H9 (cell line): Measurements from ENCODE around the gene GRHPR. TPM values are rescaled to one million over a fixed set of nuclear protein-coding genes. Genes with fewer than 3 reads are reported as not detected.

ENCODE experiments used
- DNase-seq: peaks from one replicate; pipeline ENCODE4 v3.0.0-alpha.2; 2017
- H2AFZ ChIP-seq: one replicate; pipeline ENCODE4 v1.6.1; 2013; ENCODE audit warnings: mild to moderate bottlenecking, low read length, control low read depth, moderate library complexity
- H2AK5ac ChIP-seq: 2 replicates; pipeline ENCODE4 v1.6.1; 2013; ENCODE audit warnings: low read length, control low read depth, mixed read lengths; ENCODE audit not compliant: insufficient read length
- H2BK120ac ChIP-seq: one replicate; pipeline ENCODE4 v1.6.1; 2013; ENCODE audit warnings: low read depth, mild to moderate bottlenecking, low read length, control low read depth, inconsistent platforms; ENCODE audit not compliant: poor library complexity, severe bottlenecking
- H2BK12ac ChIP-seq: 2 replicates; pipeline ENCODE4 v1.6.1; 2013; ENCODE audit warnings: low read length, control low read depth, mixed read lengths, low read depth; ENCODE audit not compliant: insufficient read length
- H2BK15ac ChIP-seq: 2 replicates; pipeline ENCODE4 v1.6.1; 2013; ENCODE audit warnings: low read depth, low read length, control low read depth
- H2BK20ac ChIP-seq: one replicate; pipeline ENCODE4 v1.6.1; 2013; ENCODE audit warnings: low read depth, mild to moderate bottlenecking, low read length, control low read depth, inconsistent platforms; ENCODE audit not compliant: poor library complexity, severe bottlenecking
- H2BK5ac ChIP-seq: 2 replicates; pipeline ENCODE4 v1.6.1; 2013; ENCODE audit warnings: low read length, control low read depth, mixed read lengths; ENCODE audit not compliant: insufficient read length
- H3K14ac ChIP-seq: 2 replicates; pipeline ENCODE4 v1.6.1; 2013; ENCODE audit warnings: low read length, control low read depth; ENCODE audit not compliant: insufficient read depth
- H3K18ac ChIP-seq: 2 replicates; pipeline ENCODE4 v1.6.1; 2013; ENCODE audit warnings: low read depth, mild to moderate bottlenecking, mixed read lengths, low read length, control low read depth; ENCODE audit not compliant: insufficient read length
- H3K23ac ChIP-seq: 2 replicates; pipeline ENCODE4 v1.6.1; 2013; ENCODE audit warnings: low read length, control low read depth, mixed read lengths, low read depth; ENCODE audit not compliant: insufficient read length
- H3K23me2 ChIP-seq: 2 replicates; pipeline ENCODE4 v1.6.1; 2013; ENCODE audit warnings: low read depth, mild to moderate bottlenecking, mixed read lengths, low read length, control low read depth; ENCODE audit not compliant: insufficient read length, poor library complexity, severe bottlenecking
- H3K27ac ChIP-seq: 2 replicates; pipeline ENCODE4 v1.5.1; 2013; ENCODE audit warnings: low read length, control low read depth, mixed read lengths, low read depth; ENCODE audit not compliant: insufficient read length
- H3K27me3 ChIP-seq: 2 replicates; pipeline ENCODE4 v1.6.1; 2013; ENCODE audit warnings: low read length, control low read depth, inconsistent platforms; ENCODE audit not compliant: insufficient read depth
- H3K4ac ChIP-seq: 2 replicates; pipeline ENCODE4 v1.6.1; 2013; ENCODE audit warnings: low read depth, mild to moderate bottlenecking, control low read depth, inconsistent platforms, low read length, moderate library complexity
- H3K4me1 ChIP-seq: 2 replicates; pipeline ENCODE4 v1.6.1; 2013; ENCODE audit warnings: low read length, control low read depth, inconsistent platforms; ENCODE audit not compliant: insufficient read depth
- H3K4me2 ChIP-seq: 2 replicates; pipeline ENCODE4 v1.6.1; 2013; ENCODE audit warnings: low read length, control low read depth, mixed read lengths; ENCODE audit not compliant: insufficient read length, insufficient read depth
- H3K56ac ChIP-seq: 2 replicates; pipeline ENCODE4 v1.6.1; 2013; ENCODE audit warnings: low read depth, mild to moderate bottlenecking, mixed read lengths, low read length, control low read depth; ENCODE audit not compliant: insufficient read length
- H3K79me1 ChIP-seq: 2 replicates; pipeline ENCODE4 v1.6.1; 2013; ENCODE audit warnings: low read depth, mild to moderate bottlenecking, moderate library complexity, low read length, control low read depth, inconsistent platforms; ENCODE audit not compliant: insufficient read depth, poor library complexity, severe bottlenecking
- H3K79me2 ChIP-seq: 2 replicates; pipeline ENCODE4 v1.6.1; 2013; ENCODE audit warnings: low read length, control low read depth, inconsistent platforms; ENCODE audit not compliant: insufficient read depth
- H3K9ac ChIP-seq: 2 replicates; pipeline ENCODE4 v1.6.1; 2013; ENCODE audit warnings: low read length, control low read depth, mixed read lengths; ENCODE audit not compliant: insufficient read length; ENCODE audit errors: extremely low read depth
- H3K9me3 ChIP-seq: one replicate; pipeline ENCODE4 v1.6.1; 2013; ENCODE audit warnings: low read depth, low read length, inconsistent platforms; ENCODE audit not compliant: control insufficient read depth
- H3T11ph ChIP-seq: one replicate; pipeline ENCODE4 v1.6.1; 2013; ENCODE audit warnings: mild to moderate bottlenecking, low read length, control low read depth, inconsistent platforms
- H4K20me1 ChIP-seq: one replicate; pipeline ENCODE4 v1.6.1; 2013; ENCODE audit not compliant: control insufficient read depth, insufficient read length, insufficient read depth
- H4K5ac ChIP-seq: 2 replicates; pipeline ENCODE4 v1.6.1; 2013; ENCODE audit warnings: low read depth, mild to moderate bottlenecking, mixed read lengths, low read length, control low read depth; ENCODE audit not compliant: insufficient read length
- H4K8ac ChIP-seq: replicated peaks from 2 replicates; pipeline ENCODE4 v1.6.1; 2013; ENCODE audit warnings: low read length, control low read depth, mixed read lengths, low read depth; ENCODE audit not compliant: insufficient read length
- H4K91ac ChIP-seq: 2 replicates; pipeline ENCODE4 v1.6.1; 2013; ENCODE audit warnings: low read depth, mild to moderate bottlenecking, moderate library complexity, mixed read lengths, low read length, control low read depth; ENCODE audit not compliant: insufficient read length
- H3K27ac Mint-ChIP-seq, 3 experiments: 2 replicates in 2 of 3; 3 replicates in 1 of 3; pipeline ENCODE4 v1.8.0; 2020 to 2021; ENCODE audit warnings: mixed read lengths in 3 of 3, mild to moderate bottlenecking in 1 of 3, moderate library complexity in 1 of 3
- H3K27me3 Mint-ChIP-seq: 2 replicates; pipeline ENCODE4 v1.8.0; 2021; ENCODE audit warnings: low read depth, mild to moderate bottlenecking, moderate library complexity, mixed read lengths
- H3K36me3 Mint-ChIP-seq, 3 experiments: 2 replicates in 2 of 3; 3 replicates in 1 of 3; pipeline ENCODE4 v1.8.0; 2020 to 2021; ENCODE audit warnings: low read depth in 3 of 3, mixed read lengths in 3 of 3; ENCODE audit not compliant: insufficient read depth in 1 of 3
- H3K4me1 Mint-ChIP-seq, 2 experiments: 2 replicates each; pipeline ENCODE4 v1.8.0; 2020; ENCODE audit warnings: mixed read lengths in 2 of 2
- H3K4me3 Mint-ChIP-seq, 2 experiments: 2 replicates in 1 of 2; 3 replicates in 1 of 2; pipeline ENCODE4 v1.8.0; 2020 to 2021; ENCODE audit warnings: mild to moderate bottlenecking in 2 of 2, mixed read lengths in 2 of 2, moderate library complexity in 1 of 2
- H3K9me3 Mint-ChIP-seq, 2 experiments: 2 replicates in 1 of 2; 3 replicates in 1 of 2; pipeline ENCODE4 v1.8.0; 2020; ENCODE audit warnings: mild to moderate bottlenecking in 2 of 2, mixed read lengths in 2 of 2, moderate library complexity in 1 of 2
- CTCF ChIP-seq: fragments of 200-600 bp; sonication (generic); conservative IDR thresholded peaks from 3 replicates; pipeline ENCODE4 v1.8.0; 2021; ENCODE audit warnings: antibody characterized with exemption, mild to moderate bottlenecking
- WGBS: extraction: QIAGEN DNeasy Blood & Tissue Kit; methylation state at CpG from one replicate; pipeline ENCODE4 v1.1.7; 2013; ENCODE audit warnings: missing lambda C conversion rate, low lambda C conversion rate, mixed read lengths; ENCODE audit not compliant: insufficient read length; ENCODE audit errors: extremely low coverage; 5-methylcytosine and 5-hydroxymethylcytosine counted together
- total RNA-seq: library from RNA; stranded (reverse); gene quantifications from 2 replicates; pipeline ENCODE4 v1.2.1, GENCODE V29; 2021

The GRHPR gene
- total RNA-seq, 1 experiment from 2014 or later, result 97.9 TPM

DNA sequence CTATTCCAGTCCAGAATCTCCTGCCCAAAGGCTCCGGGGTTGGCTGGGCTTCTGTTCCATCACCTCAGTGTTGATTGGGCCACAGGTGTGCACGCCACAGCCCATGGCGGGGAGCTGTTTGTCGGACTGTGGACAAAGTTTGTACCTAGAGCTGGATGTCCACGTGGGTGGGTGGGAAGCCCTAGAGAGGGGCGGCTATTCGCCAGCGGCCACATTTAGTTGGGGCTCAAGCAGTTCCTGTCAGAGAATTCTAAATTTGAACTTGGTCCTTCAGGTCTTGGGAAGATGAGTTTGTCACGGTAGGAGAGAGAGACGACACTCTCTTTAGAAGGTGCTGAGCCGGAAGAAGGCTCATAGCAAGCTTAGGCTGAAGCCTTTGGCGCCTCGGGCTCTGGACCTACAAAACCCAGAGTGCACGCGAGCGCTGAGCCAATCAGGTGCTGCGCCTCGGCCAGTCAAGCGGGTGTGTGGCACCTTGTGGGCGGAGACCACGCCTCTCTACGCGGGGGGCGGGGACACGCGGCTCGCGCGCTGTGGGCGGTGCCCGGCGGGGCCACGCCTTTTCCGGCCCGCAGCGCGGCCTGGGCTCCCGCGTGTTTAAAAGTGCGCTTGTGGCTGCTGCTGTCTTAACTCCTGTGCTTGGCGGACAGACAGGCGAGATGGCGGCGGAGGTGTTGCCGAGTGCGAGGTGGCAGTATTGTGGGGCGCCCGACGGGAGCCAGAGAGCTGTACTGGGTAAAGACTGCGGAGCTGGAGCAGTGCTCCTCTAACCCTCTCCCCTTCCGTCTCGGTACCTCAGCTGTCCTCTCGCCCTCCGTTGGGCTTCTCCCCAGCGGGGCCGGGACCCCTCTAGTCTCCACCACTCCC is 63.1 kb downstream of the GRHPR start, which contains the start of gene POLR1E:
POLR1E (plus strand) TSS at position 560 of the 867 bp plus-strand sequence; CDS start at position 660, 100 bp downstream.
- H3K4ac ChIP-seq, result no peak within 1 kb of the TSS
- no peaks in the 10 kb centered on the region for H3K27me3 ChIP-seq
- peak; percentile 98 for DNase-seq
- H3K56ac ChIP-seq, result no peak within 1 kb of the TSS
- H3K79me2 ChIP-seq, result peaks cover 11% of the 10 kb centered on the region; the same call in 1 of the 2 replicates
- no peaks in the 10 kb centered on the region for H3K9me3 ChIP-seq
- H4K20me1 ChIP-seq, result no peaks in the 10 kb centered on the region
- Mint-ChIP-seq H3K36me3 (peaks cover 13 to 35% (median 27%) of the 10 kb centered on the region in 3 experiments), H3K27ac (peak within 1 kb of the TSS; percentile 65 to 98 (median 92); a peak in 6 of 7 replicates), H3K9me3 (no peaks in the 10 kb centered on the region), H3K27me3 (no peaks in the 10 kb centered on the region; the same call in 1 of the 2 replicates), H3K4me3 (peak within 1 kb of the TSS; percentile 88 to 96), H3K4me1 (peaks cover 23 to 26% of the 10 kb centered on the region in 2 experiments)
- H3K27ac ChIP-seq, result no peak within 1 kb of the TSS
- H3K4me2 ChIP-seq, result peak within 1 kb of the TSS; percentile 98
- H3K18ac ChIP-seq, result no peak within 1 kb of the TSS
- no peak within 1 kb of the TSS for H2AK5ac ChIP-seq
- H3K9ac ChIP-seq, result peak within 1 kb of the TSS; percentile 59
- no peak within 1 kb of the TSS for H3K23ac ChIP-seq
- TF ChIP-seq CTCF, result no peak
- H3K23me2 ChIP-seq, result peaks cover 9% of the 10 kb centered on the region
- H3K14ac ChIP-seq, result peak within 1 kb of the TSS; percentile 73
- H3K4me1 ChIP-seq, result peaks cover 8% of the 10 kb centered on the region
- H2BK12ac ChIP-seq, result no peak within 1 kb of the TSS
- no peak within 1 kb of the TSS for H2AFZ ChIP-seq
- no peak within 1 kb of the TSS for H4K8ac ChIP-seq
- no peak within 1 kb of the TSS for H4K5ac ChIP-seq
- no peak within 1 kb of the TSS for H2BK20ac ChIP-seq
- H3T11ph ChIP-seq, result no peak within 1 kb of the TSS
- no peak within 1 kb of the TSS for H2BK120ac ChIP-seq
- WGBS, result no CpG with 5 or more reads among the region's 56 CpGs
- peaks cover 14% of the 10 kb centered on the region for H3K79me1 ChIP-seq
- H4K91ac ChIP-seq, result no peak within 1 kb of the TSS
- H2BK15ac ChIP-seq, result no peak within 1 kb of the TSS
- no peak within 1 kb of the TSS for H2BK5ac ChIP-seq
